Measurements from ENCODE around the gene LUC7L3.

- no peak for TF ChIP-seq POLR2AphosphoS5 (IDR thresholded peaks at IDR 0.05)
- TF ChIP-seq POLR2A (IDR thresholded peaks at IDR 0.05): no peak
- no peak for TF ChIP-seq CTCF (IDR thresholded peaks at IDR 0.05)
Observed at GRCh38 chr17:50779747-50780353, 60.4 kb downstream of the LUC7L3 start.
